ENCODE data around the gene EVC2. TPM values are rescaled to one million over a fixed set of nuclear protein-coding genes. Genes with fewer than 3 reads are reported as not detected.

EVC2 gene
- total RNA-seq, 1 experiment from 2014 or later = not detected

DNA sequence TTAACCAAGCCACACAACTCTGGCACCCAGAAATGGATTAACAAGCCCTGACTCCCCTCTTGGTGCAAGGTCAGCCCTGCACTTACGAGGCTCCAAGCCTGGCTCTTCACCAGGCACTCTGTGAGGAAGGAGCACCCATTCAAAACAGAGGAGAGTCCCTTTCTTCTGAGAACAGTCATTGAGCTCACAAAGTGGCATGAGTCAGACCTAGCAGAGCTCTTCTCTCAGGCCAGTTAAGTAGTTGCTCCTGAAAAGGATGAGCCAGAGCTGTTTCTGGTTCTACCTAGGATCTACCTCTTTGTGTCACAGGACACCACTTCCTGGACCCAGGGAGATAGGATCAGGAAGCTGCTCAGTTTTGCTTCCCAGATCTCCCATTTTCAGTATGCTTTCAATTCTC lies 48.2 kb downstream of the EVC2 start:
- intact Hi-C loops (cut with micrococcal nuclease; ENCODE audit: unreplicated experiment) (no loop called here), in situ Hi-C loops (cut with HindIII; ENCODE audit: low pct_unique_long_range_greater_than_20kb, low sequenced_read_pairs) (no loop called here)
- Histone ChIP-seq H3K4me3 (ENCODE audit: low read depth in 2 of 2, low read length in 2 of 2) (no peak overlapping the region), H3K9me3 (ENCODE audit: control insufficient read depth, insufficient read depth, low read depth, low read length) (no peaks in the 10 kb centered on the region), H3K36me3 (ENCODE audit: control insufficient read depth, insufficient read depth, low read length) (no peaks in the 10 kb centered on the region), H3K4me1 (ENCODE audit: control insufficient read depth, insufficient read depth, low read length) (no peaks in the 10 kb centered on the region), H3K27ac (ENCODE audit: low read length) (no peak overlapping the region), H3K27me3 (ENCODE audit: control insufficient read depth, insufficient read depth, low read length) (no peaks in the 10 kb centered on the region; the same call in 1 of the 2 replicates)
- no peak for ATAC-seq
- TF ChIP-seq, protein P1, sequence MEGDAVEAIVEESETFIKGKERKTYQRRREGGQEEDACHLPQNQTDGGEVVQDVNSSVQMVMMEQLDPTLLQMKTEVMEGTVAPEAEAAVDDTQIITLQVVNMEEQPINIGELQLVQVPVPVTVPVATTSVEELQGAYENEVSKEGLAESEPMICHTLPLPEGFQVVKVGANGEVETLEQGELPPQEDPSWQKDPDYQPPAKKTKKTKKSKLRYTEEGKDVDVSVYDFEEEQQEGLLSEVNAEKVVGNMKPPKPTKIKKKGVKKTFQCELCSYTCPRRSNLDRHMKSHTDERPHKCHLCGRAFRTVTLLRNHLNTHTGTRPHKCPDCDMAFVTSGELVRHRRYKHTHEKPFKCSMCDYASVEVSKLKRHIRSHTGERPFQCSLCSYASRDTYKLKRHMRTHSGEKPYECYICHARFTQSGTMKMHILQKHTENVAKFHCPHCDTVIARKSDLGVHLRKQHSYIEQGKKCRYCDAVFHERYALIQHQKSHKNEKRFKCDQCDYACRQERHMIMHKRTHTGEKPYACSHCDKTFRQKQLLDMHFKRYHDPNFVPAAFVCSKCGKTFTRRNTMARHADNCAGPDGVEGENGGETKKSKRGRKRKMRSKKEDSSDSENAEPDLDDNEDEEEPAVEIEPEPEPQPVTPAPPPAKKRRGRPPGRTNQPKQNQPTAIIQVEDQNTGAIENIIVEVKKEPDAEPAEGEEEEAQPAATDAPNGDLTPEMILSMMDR (IDR thresholded peaks at IDR 0.05) = no peak
- TF ChIP-seq TCF7L2 (IDR thresholded peaks at IDR 0.05; ENCODE audit: low read depth, low read length) (no peak), POLR2AphosphoS5 (IDR thresholded peaks at IDR 0.05; ENCODE audit: low read depth, low read length) (no peak), SIN3A (IDR thresholded peaks at IDR 0.05; ENCODE audit: borderline replicate concordance, insufficient read depth, low read depth, low read length) (no peak)
- TF ChIP-seq, protein P2, sequence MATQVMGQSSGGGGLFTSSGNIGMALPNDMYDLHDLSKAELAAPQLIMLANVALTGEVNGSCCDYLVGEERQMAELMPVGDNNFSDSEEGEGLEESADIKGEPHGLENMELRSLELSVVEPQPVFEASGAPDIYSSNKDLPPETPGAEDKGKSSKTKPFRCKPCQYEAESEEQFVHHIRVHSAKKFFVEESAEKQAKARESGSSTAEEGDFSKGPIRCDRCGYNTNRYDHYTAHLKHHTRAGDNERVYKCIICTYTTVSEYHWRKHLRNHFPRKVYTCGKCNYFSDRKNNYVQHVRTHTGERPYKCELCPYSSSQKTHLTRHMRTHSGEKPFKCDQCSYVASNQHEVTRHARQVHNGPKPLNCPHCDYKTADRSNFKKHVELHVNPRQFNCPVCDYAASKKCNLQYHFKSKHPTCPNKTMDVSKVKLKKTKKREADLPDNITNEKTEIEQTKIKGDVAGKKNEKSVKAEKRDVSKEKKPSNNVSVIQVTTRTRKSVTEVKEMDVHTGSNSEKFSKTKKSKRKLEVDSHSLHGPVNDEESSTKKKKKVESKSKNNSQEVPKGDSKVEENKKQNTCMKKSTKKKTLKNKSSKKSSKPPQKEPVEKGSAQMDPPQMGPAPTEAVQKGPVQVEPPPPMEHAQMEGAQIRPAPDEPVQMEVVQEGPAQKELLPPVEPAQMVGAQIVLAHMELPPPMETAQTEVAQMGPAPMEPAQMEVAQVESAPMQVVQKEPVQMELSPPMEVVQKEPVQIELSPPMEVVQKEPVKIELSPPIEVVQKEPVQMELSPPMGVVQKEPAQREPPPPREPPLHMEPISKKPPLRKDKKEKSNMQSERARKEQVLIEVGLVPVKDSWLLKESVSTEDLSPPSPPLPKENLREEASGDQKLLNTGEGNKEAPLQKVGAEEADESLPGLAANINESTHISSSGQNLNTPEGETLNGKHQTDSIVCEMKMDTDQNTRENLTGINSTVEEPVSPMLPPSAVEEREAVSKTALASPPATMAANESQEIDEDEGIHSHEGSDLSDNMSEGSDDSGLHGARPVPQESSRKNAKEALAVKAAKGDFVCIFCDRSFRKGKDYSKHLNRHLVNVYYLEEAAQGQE (IDR thresholded peaks at IDR 0.05; ENCODE audit: insufficient read depth in 1 of 2, low read depth in 2 of 2, low read length in 1 of 2) = no peak
- BruUV-seq (replicated peaks) = no TSS peak
- ChIA-PET POLR2A (no interaction called here), CTCF (interaction anchor here (0.6 kb wide), 1 partner anchor 663 kb away, joined by 4 read pairs; no protein-coding TSS in a partner anchor)
- no peak for DNase-seq (ENCODE audit: low read depth, low spot score)

DNA sequence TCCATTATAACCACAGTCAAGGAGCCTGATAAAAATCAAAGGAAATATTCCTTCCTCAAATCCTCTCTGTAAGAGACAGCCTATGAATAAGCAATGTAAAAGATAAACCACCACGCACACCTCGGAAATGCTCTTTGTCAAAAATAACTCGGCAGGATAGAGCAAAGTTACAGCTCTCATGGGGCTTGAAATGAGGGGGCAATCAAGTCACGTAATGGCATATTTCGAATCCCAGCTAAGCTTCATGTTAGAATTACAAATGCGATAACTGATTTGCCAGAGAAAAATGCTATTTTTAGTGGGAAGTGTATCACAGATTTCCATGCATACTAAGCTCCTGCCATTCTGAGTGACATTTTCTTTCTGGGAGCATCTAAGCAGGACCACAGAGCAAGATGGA lies 49.4 kb downstream of the EVC2 start:
- no peaks in the 10 kb centered on the region for H3K36me3 ChIP-seq (ENCODE audit: control insufficient read depth, insufficient read depth, low read length)
- CTCF ChIA-PET = no interaction called here

More for the DNA sequence above, 49.4 kb downstream of the EVC2 start:
- no peaks in the 10 kb centered on the region for H3K4me1 ChIP-seq (ENCODE audit: control insufficient read depth, insufficient read depth, low read length)
- no peaks in the 10 kb centered on the region; the same call in 1 of the 2 replicates for H3K27me3 ChIP-seq (ENCODE audit: control insufficient read depth, insufficient read depth, low read length)
- TF ChIP-seq, protein P1 (IDR thresholded peaks at IDR 0.05) = no peak
- TF ChIP-seq TCF7L2 (IDR thresholded peaks at IDR 0.05; ENCODE audit: low read depth, low read length) (no peak), SIN3A (IDR thresholded peaks at IDR 0.05; ENCODE audit: borderline replicate concordance, insufficient read depth, low read depth, low read length) (no peak), POLR2AphosphoS5 (IDR thresholded peaks at IDR 0.05; ENCODE audit: low read depth, low read length) (no peak)
- TF ChIP-seq, protein P2 (IDR thresholded peaks at IDR 0.05; ENCODE audit: insufficient read depth in 1 of 2, low read depth in 2 of 2, low read length in 1 of 2) = no peak
- H3K9me3 ChIP-seq (ENCODE audit: control insufficient read depth, insufficient read depth, low read depth, low read length) = no peaks in the 10 kb centered on the region
- no peak overlapping the region for H3K4me3 ChIP-seq (ENCODE audit: low read depth in 2 of 2, low read length in 2 of 2)
- intact Hi-C loops (cut with micrococcal nuclease; ENCODE audit: unreplicated experiment) = no loop called here
- DNase-seq (ENCODE audit: low read depth, low spot score) = no peak
- in situ Hi-C loops (cut with HindIII; ENCODE audit: low pct_unique_long_range_greater_than_20kb, low sequenced_read_pairs) = no loop called here
- POLR2A ChIA-PET = interaction anchor here (0.7 kb wide), 1 partner anchor 1087 kb away, joined by 3 read pairs; no protein-coding TSS in a partner anchor
- H3K27ac ChIP-seq (ENCODE audit: low read length) = no peak overlapping the region
- no peak for ATAC-seq
- BruUV-seq (replicated peaks) = no TSS peak
